ENCODE results near the gene TMEM165.

Gene TMEM165

GRCh38 chr4:55406545-55406944 is 10.8 kb downstream of the TMEM165 start:
- no peak for DNase-seq (ENCODE audit: low spot score)

DNA sequence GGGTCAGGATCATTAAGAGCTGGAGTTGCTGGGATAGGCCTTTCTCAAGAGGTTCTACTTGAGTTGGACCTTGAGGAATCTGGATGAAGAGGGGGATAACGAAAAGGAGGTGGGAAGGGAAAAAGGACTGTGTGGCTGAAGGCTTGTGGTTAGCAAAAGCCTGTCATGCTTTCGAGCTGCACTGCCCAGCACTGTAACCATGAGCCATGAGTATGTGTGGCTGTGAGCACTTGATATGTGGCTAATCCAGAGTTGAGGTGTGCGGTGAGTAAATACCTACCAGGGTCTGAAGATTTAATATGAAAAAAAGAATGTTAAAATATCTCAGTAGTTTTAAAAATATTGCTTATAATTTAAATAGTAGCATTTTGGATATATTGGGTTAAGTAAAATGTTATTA is 11.4 kb downstream of the TMEM165 start:
- no peak for DNase-seq (ENCODE audit: low spot score)

- DNase-seq (ENCODE audit: low spot score) = no peak
Measured at GRCh38 chr4:55407764-55408163, 12.0 kb downstream of the TMEM165 start.

GRCh38 chr4:55409468-55410171 is 13.9 kb downstream of the TMEM165 start:
- DNase-seq (ENCODE audit: low spot score) = peak; percentile 69

DNA sequence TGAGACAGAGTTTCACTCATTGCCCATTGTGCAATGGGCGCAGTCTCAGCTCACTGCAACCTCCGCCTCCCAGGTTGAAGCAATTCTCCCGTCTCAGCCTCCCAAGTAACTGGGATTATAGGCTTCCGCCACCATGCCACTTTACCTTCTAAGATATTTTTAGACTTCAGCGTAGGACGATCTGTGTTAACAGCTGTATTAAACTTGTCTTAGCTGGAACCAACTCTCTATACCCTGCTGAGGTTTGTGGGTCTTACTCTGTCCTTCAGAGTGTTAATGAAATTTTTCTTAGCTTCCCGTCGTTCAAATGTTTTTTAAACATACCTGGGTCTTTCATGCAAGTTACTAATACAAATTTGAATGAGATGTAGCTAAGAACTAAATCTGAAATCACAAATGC is 14.7 kb downstream of the TMEM165 start:
- DNase-seq (ENCODE audit: low spot score) = no peak

GRCh38 chr4:55411621-55412020 is 15.9 kb downstream of the TMEM165 start:
- no peak for DNase-seq (ENCODE audit: low spot score)

DNA sequence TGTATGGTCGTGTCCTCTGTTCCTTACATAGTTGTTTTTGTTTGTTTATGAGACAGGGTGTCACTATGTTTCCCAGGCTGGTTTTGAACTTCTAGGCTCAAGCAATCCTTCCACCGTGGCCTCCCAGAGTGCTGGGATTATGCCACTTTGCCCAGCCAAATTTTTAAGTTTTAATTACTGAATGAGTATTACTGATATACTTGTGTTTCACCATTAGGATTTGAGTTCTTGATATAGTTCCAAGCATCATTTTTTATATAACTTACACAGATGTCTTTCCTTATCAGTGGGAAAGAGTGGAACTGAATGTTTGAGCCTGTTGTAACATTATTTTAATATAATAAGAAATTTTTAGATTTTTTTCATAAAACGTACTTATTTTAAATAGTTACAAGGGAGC is 20.4 kb downstream of the TMEM165 start:
- no peak for DNase-seq (ENCODE audit: low spot score)

GRCh38 chr4:55424791-55425190 is 29.0 kb downstream of the TMEM165 start:
- DNase-seq (ENCODE audit: low spot score) = no peak

DNA sequence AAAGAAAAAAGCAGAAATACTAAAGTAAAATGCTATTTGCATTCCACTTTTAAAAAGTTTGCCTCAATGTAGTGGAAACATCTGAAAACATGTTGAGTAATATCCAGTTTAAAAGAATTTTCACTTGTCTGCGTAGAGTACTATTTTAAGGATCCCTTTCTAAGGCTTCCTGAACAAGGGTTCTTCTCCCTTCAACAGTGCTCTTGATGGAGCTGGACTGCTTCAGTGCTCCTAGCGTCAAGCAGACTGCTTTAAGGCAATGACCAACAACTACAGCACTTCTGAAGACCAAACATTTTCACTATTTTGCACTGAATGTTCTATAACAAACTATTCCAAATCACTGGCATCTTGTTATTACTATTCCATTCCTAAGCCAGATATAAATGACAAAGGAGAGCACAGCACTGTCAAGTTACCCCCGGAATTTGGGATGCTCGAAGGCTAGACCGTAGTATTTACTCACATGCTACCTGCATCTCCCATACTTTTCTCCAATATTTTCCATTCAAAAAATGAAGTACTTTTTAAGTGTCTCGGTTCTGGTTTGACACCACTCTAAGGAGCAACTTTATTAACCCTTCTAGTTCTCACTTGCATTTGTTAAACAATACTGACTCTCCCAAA is 36.1 kb downstream of the TMEM165 start:
- DNase-seq (ENCODE audit: low spot score) = no peak

GRCh38 chr4:55435141-55435841 is 39.5 kb downstream of the TMEM165 start:
- DNase-seq (ENCODE audit: low spot score) = peak; percentile 41

DNA sequence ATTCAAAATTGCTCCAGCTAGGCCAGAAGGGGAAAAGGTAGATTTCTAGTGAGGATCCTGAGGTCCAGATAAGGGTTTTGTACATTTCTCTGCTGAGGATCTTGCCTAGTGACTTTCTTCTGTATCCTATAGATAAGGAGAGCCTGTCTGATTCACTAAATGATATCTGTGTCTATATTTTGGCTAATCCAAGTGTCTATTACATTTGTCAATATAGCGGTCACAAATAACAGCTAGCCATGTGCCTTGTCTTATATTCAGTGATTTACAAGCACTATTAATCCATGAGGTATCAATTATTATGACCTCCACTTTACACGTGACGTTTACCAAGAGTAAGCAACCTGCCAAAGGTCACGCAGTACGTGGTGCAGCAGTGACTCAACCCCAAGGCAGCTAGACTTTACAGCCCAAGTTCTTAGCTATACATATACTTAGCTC is 41.6 kb downstream of the TMEM165 start:
- no peak for DNase-seq (ENCODE audit: low spot score)

DNA sequence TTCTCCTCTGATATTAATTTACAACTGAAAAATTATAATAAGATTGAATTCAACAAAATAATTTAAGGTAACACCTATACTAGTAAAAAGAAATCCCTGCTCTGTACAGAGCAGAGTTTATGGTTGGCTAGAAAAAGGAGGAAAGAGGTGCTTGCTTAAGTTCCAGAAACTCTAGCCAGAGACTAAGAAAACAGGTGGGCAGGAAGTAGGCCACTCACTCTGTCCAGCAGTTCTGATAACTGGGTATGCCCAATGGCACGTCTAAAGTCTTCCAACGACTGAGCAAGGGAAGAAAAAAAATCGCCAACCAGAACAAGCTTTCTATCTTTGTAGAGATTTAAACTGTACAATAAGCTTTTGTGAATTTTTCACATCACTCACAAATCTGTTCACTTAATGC is 42.1 kb downstream of the TMEM165 start:
- no peak for DNase-seq (ENCODE audit: low spot score)

DNA sequence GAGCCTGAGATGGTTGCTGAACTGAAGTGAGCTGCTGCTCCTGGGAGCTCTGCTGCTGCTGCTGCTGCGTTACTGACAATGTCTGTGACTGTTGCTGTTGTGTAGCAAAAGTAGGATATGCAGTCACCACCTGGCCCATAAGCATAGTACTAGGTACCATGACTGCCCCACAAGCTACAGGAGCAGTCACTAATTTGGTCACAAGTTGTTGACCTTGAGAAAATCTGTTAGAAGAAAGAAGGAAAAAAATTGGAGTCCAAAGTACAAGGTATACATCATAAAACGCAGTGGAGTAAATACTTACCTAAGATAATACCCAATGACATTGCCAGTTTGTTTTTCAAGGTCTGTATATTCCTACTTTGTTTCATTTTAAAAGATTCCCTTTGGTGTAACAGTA is 42.6 kb downstream of the TMEM165 start:
- no peak for DNase-seq (ENCODE audit: low spot score)

DNA sequence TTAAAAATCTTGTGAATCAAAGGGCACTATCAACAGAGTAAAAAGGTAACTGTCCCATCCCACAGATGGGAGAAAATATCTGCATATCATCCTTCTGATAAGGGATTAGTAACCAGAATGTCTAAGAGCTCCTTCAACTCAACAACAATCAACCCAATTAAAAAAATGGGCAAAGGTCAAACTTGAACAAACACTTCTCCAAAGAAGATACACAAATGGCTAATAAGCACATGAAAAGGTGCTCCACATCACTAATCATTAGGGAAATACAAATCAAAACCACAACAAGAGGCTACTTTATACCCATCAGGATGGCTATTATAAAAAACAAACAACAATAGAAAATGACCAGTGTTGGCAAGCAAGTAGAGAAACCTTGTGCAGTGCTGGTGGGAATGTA is 43.3 kb downstream of the TMEM165 start:
- DNase-seq (ENCODE audit: low spot score) = no peak

- no peak for DNase-seq (ENCODE audit: low spot score)
Measured at GRCh38 chr4:55440786-55441185, 45.0 kb downstream of the TMEM165 start.

- DNase-seq (ENCODE audit: low spot score) = no peak
Measured at GRCh38 chr4:55442541-55442940, 46.8 kb downstream of the TMEM165 start.

DNA sequence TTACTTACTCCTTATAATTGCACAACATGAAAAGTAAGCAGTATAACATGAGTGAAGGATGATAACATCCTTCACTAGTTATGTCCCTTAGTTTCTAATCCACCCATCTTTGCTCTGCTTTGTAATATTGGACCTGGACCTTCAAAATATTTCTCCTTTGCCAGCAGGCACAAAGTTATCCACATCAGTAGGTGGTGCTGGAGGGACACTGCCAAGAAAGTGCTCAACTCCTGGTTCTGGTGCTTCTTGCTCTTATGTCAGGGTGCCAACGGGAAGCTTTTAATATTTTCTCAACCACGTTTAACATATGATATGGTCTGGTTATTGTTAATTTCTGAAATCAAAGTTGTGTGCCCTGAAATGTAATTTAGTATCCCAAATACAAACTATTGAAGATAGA is 49.1 kb downstream of the TMEM165 start:
- no peak for DNase-seq (ENCODE audit: low spot score)

- no peak for DNase-seq (ENCODE audit: low spot score)
Measured at GRCh38 chr4:55445921-55446577, 50.3 kb downstream of the TMEM165 start.

DNA sequence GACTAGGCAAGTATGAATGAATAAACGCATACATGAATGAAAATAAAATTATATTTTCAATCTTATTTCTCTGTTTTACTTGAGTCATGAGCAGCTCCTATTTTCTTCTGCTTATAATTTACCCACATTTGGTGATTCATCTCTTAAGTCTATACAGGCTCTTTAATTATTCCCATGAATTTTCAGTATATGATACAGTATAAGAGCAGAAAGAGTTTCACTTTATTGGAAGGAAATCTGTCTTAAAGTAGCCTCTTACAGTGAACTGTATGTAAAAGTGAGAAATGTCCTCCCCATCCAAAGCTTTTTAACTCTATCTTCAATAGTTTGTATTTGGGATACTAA is 50.8 kb downstream of the TMEM165 start:
- no peak for DNase-seq (ENCODE audit: low spot score)

DNA sequence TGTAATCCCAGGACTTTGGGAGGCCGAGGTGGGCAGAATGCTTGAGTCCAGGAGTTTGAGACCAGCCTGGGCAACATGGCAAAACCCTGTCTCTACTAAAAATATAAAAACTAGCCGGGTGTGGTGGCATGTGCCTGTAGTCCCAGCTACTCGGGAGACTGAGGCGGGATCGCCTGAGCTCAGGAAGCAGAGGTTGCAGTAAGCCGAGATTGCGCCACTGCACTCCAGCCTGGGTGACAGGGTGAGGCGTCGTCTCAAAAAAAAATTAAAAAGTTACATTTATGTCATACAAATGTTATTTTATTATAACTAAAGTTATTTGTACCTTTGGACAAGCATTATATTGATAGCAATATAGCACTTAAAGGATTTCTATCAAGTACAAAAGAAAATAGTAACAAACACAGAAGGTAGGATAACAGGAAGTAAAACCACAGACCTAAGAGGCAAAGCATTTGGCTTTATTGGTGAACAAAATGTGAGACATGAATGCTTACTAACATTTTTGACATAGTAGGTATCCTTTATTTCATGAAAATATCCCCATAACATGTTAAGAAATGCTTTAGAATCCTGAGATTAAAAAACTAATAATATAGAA is 51.5 kb downstream of the TMEM165 start:
- DNase-seq (ENCODE audit: low spot score) = no peak

DNA sequence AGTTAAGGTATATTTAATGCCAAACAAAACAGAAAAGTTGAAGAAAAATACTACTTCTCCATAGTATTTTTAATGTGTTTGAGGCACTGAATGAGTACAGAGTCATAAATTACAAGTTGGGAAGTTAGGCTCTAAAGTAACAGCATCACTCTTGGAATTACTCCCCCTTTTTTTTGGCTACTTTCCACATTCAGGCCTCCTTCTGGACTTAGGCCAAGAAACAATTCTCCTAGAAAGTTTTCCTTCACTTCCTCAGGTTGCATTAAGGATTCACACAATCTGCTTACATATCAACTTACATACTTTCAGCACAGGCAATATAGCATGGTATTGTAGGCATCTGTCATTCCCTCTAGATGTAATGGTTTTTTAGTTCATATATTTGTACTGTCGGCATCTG is 52.1 kb downstream of the TMEM165 start:
- DNase-seq (ENCODE audit: low spot score) = no peak

GRCh38 chr4:55450566-55450965 is 54.8 kb downstream of the TMEM165 start:
- DNase-seq (ENCODE audit: low spot score) = no peak

DNA sequence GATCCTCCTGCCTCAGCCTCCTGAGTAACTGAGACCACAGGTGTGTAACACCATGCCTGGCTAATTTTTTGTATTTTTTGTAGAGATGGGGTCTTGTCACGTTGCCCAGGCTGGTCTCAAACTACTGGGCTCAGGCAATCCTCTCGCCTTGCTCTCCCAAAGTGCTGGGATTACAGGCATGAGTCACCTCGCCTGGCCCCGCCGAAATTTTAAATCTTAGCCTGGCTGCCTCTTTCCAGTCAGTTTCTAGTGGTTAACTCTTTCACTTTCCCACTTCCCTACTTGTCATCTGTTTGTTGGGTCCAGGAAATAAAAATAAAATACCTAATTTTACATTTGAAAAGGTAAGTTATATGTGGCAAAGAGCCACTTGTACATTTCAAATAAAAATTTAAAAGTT is 62.4 kb downstream of the TMEM165 start:
- no peak for DNase-seq (ENCODE audit: low spot score)
